Measurements from ENCODE around the gene RNF145.

RNF145 gene

GRCh38 chr5:159206818-159207217 lies 2.5 kb downstream of the RNF145 start:
- no peak overlapping the region for H3K4me3 ChIP-seq (ENCODE audit: low read depth, low read length)
- no peak overlapping the region for H3K9ac ChIP-seq (ENCODE audit: low read depth, low read length)
- H3K4me1 ChIP-seq (ENCODE audit: control insufficient read depth, insufficient read depth, low read length), result peaks cover 11% of the 10 kb centered on the region
- no peaks in the 10 kb centered on the region for H3K9me3 ChIP-seq (ENCODE audit: control insufficient read depth, insufficient read depth, low read length)
- no peaks in the 10 kb centered on the region for H3K36me3 ChIP-seq (ENCODE audit: control insufficient read depth, insufficient read depth, low read length)
- peaks cover 32% of the 10 kb centered on the region for H3K27me3 ChIP-seq (ENCODE audit: control insufficient read depth, insufficient read depth, low read length)

DNA sequence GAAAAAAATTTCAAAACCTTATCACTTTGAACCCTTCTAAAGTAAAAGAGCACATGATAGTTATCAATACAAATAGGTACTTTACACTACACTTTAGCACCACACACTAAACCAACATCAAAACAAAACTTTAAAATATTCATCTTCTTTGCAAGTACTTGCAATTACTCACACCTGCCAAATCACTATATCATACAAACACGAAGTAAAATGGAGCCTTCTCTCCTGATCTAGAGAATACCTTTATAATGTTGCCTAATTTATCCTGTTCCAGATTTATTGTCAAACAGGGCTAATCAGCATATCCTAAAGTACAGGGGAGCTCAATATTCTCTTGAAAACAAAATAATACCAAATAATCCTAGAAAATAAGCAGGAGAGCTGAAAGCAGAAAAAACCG lies 3.0 kb downstream of the RNF145 start:
- Histone ChIP-seq H3K4me3 (ENCODE audit: low read depth, low read length) (no peak overlapping the region), H3K4me1 (ENCODE audit: control insufficient read depth, insufficient read depth, low read length) (peaks cover 8% of the 10 kb centered on the region), H3K9ac (ENCODE audit: low read depth, low read length) (no peak overlapping the region)

GRCh38 chr5:159203351-159203750 lies 6.0 kb downstream of the RNF145 start:
- Histone ChIP-seq H3K27me3 (ENCODE audit: control insufficient read depth, insufficient read depth, low read length) (peaks cover 12% of the 10 kb centered on the region), H3K9me3 (ENCODE audit: control insufficient read depth, insufficient read depth, low read length) (no peaks in the 10 kb centered on the region), H3K36me3 (ENCODE audit: control insufficient read depth, insufficient read depth, low read length) (no peaks in the 10 kb centered on the region), H3K4me3 (ENCODE audit: low read depth, low read length) (no peak overlapping the region), H3K4me1 (ENCODE audit: control insufficient read depth, insufficient read depth, low read length) (peaks cover 3% of the 10 kb centered on the region), H3K9ac (ENCODE audit: low read depth, low read length) (no peak overlapping the region)

More for the DNA sequence above, 3.0 kb downstream of the RNF145 start:
- Histone ChIP-seq H3K27me3 (ENCODE audit: control insufficient read depth, insufficient read depth, low read length) (peaks cover 28% of the 10 kb centered on the region), H3K9me3 (ENCODE audit: control insufficient read depth, insufficient read depth, low read length) (no peaks in the 10 kb centered on the region), H3K36me3 (ENCODE audit: control insufficient read depth, insufficient read depth, low read length) (no peaks in the 10 kb centered on the region)

DNA sequence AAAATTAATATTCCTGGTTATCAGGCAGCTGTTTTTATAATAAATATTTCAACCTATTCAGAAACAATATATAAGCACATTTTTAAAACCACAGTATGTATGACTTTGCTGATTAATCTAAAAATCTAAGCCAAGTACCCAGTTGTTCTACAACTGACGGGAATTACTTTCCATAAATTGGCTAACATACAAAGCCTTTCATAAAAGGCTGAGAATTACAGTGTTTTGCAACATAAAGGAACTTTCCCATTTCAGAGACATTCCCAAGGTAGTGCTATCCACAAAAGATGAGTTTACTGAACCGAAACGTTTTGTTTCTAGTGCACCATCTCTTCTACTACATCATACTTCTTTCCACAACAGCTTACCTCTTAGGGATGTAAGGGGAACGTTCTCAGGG lies 7.2 kb downstream of the RNF145 start:
- Histone ChIP-seq H3K36me3 (ENCODE audit: control insufficient read depth, insufficient read depth, low read length) (no peaks in the 10 kb centered on the region), H3K9me3 (ENCODE audit: control insufficient read depth, insufficient read depth, low read length) (no peaks in the 10 kb centered on the region), H3K27me3 (ENCODE audit: control insufficient read depth, insufficient read depth, low read length) (peaks cover 3% of the 10 kb centered on the region), H3K9ac (ENCODE audit: low read depth, low read length) (no peak overlapping the region), H3K4me3 (ENCODE audit: low read depth, low read length) (no peak overlapping the region), H3K4me1 (ENCODE audit: control insufficient read depth, insufficient read depth, low read length) (peaks cover 3% of the 10 kb centered on the region)

DNA sequence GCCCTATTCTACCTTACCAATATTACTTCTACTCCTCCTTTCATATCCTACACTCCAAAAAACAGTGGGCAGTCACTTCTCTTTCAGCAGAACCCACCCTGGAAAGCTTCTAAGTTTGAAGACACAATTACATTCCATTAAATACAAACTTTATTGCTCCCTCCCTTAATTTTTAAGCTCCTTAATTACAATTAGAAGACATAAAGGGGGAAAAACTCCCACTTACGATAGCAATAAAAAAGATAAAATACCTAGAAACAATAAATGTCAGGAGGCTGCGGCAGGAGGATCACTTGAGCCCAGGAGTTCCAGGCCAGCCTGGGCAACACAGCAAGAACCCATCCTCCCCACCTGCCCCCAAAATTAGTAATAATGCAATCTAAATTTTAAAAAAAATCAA lies 9.6 kb downstream of the RNF145 start:
- no peaks in the 10 kb centered on the region for H3K27me3 ChIP-seq (ENCODE audit: control insufficient read depth, insufficient read depth, low read length)
- no peaks in the 10 kb centered on the region for H3K36me3 ChIP-seq (ENCODE audit: control insufficient read depth, insufficient read depth, low read length)
- no peak overlapping the region for H3K9ac ChIP-seq (ENCODE audit: low read depth, low read length)
- H3K4me1 ChIP-seq (ENCODE audit: control insufficient read depth, insufficient read depth, low read length), result peaks cover 3% of the 10 kb centered on the region
- H3K9me3 ChIP-seq (ENCODE audit: control insufficient read depth, insufficient read depth, low read length), result no peaks in the 10 kb centered on the region
- H3K4me3 ChIP-seq (ENCODE audit: low read depth, low read length), result no peak overlapping the region

DNA sequence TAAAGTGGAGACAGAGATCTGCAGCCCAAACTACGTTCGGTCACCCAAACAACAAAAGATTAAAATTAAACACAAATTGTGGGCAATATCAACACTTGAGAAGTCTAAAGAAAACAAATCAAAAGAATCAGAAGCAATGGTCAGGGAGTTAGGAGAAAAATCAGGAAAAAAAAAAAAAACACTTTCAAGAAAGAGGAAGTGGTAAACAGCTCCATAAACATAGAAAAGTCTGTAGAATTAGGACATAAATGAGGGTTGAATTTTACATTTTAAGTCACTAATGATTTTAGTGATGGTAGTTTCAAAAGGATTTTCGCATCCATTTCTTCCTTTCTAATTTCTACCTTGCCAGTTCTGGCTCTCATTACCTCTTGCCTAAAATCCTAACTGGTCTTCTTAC lies 10.1 kb downstream of the RNF145 start:
- Histone ChIP-seq H3K36me3 (ENCODE audit: control insufficient read depth, insufficient read depth, low read length) (no peaks in the 10 kb centered on the region), H3K4me1 (ENCODE audit: control insufficient read depth, insufficient read depth, low read length) (peaks cover 3% of the 10 kb centered on the region), H3K27me3 (ENCODE audit: control insufficient read depth, insufficient read depth, low read length) (no peaks in the 10 kb centered on the region), H3K9me3 (ENCODE audit: control insufficient read depth, insufficient read depth, low read length) (no peaks in the 10 kb centered on the region), H3K9ac (ENCODE audit: low read depth, low read length) (no peak overlapping the region), H3K4me3 (ENCODE audit: low read depth, low read length) (no peak overlapping the region)

- Histone ChIP-seq H3K36me3 (ENCODE audit: control insufficient read depth, insufficient read depth, low read length) (no peaks in the 10 kb centered on the region), H3K4me3 (ENCODE audit: low read depth, low read length) (no peak overlapping the region), H3K27me3 (ENCODE audit: control insufficient read depth, insufficient read depth, low read length) (no peaks in the 10 kb centered on the region), H3K9me3 (ENCODE audit: control insufficient read depth, insufficient read depth, low read length) (no peaks in the 10 kb centered on the region), H3K9ac (ENCODE audit: low read depth, low read length) (no peak overlapping the region), H3K4me1 (ENCODE audit: control insufficient read depth, insufficient read depth, low read length) (peaks cover 3% of the 10 kb centered on the region)
Observed at GRCh38 chr5:159198063-159199036, 11.0 kb downstream of the RNF145 start.

DNA sequence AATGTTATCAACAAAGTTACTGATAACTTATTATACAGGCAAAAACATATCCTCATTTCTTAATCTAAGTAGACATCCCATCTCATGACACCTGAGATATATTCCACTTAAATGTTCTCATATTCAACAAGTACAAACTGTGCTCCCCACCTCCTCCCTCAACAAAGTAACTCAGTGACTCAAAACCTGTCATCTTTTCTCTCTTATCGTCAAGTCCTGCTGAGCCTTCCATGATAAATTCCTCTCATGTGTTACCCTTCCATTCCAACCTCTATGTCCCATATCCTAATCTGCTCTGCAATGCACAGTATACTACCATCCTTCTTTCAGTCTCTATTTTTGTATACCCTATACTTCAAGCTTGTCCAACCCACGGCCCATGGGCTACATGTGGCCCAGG lies 13.6 kb downstream of the RNF145 start:
- H3K4me1 ChIP-seq (ENCODE audit: control insufficient read depth, insufficient read depth, low read length), result no peaks in the 10 kb centered on the region
- no peaks in the 10 kb centered on the region for H3K9me3 ChIP-seq (ENCODE audit: control insufficient read depth, insufficient read depth, low read length)
- no peaks in the 10 kb centered on the region for H3K36me3 ChIP-seq (ENCODE audit: control insufficient read depth, insufficient read depth, low read length)
- H3K4me3 ChIP-seq (ENCODE audit: low read depth, low read length), result no peak overlapping the region
- no peak overlapping the region for H3K9ac ChIP-seq (ENCODE audit: low read depth, low read length)
- no peaks in the 10 kb centered on the region for H3K27me3 ChIP-seq (ENCODE audit: control insufficient read depth, insufficient read depth, low read length)

DNA sequence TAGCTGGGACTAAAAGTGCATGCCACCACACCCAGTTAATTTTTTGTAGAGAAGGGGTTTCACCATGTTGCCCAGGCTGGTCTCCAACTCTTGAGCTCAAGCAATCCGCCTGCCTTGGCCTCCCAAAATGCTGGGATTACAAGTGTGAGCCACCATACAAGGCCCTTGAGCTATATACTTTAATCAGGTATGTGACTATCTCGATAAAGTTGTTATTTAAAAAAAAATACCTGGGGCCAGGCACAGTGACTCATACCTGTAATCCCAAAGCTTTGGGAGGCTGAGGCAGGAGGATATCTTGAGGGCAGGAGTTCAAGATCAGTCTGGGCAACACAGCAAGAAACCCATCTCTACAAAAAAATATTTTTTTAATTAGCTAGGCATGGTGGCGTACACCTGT lies 19.2 kb downstream of the RNF145 start:
- H3K27me3 ChIP-seq (ENCODE audit: control insufficient read depth, insufficient read depth, low read length), result no peaks in the 10 kb centered on the region
- H3K36me3 ChIP-seq (ENCODE audit: control insufficient read depth, insufficient read depth, low read length), result no peaks in the 10 kb centered on the region
- no peak overlapping the region for H3K4me3 ChIP-seq (ENCODE audit: low read depth, low read length)
- H3K9ac ChIP-seq (ENCODE audit: low read depth, low read length), result no peak overlapping the region
- H3K4me1 ChIP-seq (ENCODE audit: control insufficient read depth, insufficient read depth, low read length), result no peaks in the 10 kb centered on the region
- no peaks in the 10 kb centered on the region for H3K9me3 ChIP-seq (ENCODE audit: control insufficient read depth, insufficient read depth, low read length)

DNA sequence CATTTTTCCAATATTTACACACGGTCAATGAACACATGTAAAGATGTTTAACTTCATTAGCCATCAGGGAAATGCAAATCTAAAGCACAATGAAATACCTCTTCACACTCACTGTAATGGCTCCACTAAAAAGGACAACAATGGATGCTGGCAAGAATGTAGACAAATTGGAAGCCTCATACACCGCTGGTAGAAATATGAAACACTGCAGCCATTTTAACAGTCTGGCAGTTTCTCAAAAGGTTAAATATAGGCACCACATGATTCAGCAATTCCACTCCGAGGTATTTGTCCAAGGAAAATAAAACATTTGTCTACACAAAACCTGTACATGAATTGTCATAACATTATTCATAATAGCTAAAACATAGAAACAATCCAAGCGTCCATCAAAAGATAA lies 20.0 kb downstream of the RNF145 start:
- H3K4me3 ChIP-seq (ENCODE audit: low read depth, low read length), result no peak overlapping the region

DNA sequence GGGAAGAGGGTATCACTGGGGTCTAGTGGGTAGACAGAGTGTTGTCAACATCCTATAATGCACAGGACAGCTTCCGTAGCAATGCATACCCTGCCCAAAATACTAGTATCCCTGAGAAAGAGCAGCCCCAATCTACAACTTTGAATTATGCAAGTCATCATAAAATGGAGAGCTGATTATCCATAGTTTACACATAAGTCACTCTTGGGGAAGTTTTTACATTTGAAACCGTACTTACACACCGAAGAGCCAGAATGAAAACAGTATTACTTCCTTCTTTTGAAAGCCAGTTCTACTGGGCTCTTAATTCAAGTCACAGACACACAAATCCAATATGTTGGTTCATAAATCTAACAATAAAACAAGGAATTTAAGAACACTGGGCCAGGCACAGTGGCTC lies 21.6 kb downstream of the RNF145 start:
- no peaks in the 10 kb centered on the region for H3K9me3 ChIP-seq (ENCODE audit: control insufficient read depth, insufficient read depth, low read length)
- H3K27me3 ChIP-seq (ENCODE audit: control insufficient read depth, insufficient read depth, low read length), result no peaks in the 10 kb centered on the region
- H3K36me3 ChIP-seq (ENCODE audit: control insufficient read depth, insufficient read depth, low read length), result no peaks in the 10 kb centered on the region
- H3K9ac ChIP-seq (ENCODE audit: low read depth, low read length), result no peak overlapping the region
- no peak overlapping the region for H3K4me3 ChIP-seq (ENCODE audit: low read depth, low read length)
- no peaks in the 10 kb centered on the region for H3K4me1 ChIP-seq (ENCODE audit: control insufficient read depth, insufficient read depth, low read length)

More for the DNA sequence above, 20.0 kb downstream of the RNF145 start:
- no peaks in the 10 kb centered on the region for H3K27me3 ChIP-seq (ENCODE audit: control insufficient read depth, insufficient read depth, low read length)
- no peak overlapping the region for H3K9ac ChIP-seq (ENCODE audit: low read depth, low read length)
- no peaks in the 10 kb centered on the region for H3K4me1 ChIP-seq (ENCODE audit: control insufficient read depth, insufficient read depth, low read length)
- no peaks in the 10 kb centered on the region for H3K9me3 ChIP-seq (ENCODE audit: control insufficient read depth, insufficient read depth, low read length)
- H3K36me3 ChIP-seq (ENCODE audit: control insufficient read depth, insufficient read depth, low read length), result no peaks in the 10 kb centered on the region

DNA sequence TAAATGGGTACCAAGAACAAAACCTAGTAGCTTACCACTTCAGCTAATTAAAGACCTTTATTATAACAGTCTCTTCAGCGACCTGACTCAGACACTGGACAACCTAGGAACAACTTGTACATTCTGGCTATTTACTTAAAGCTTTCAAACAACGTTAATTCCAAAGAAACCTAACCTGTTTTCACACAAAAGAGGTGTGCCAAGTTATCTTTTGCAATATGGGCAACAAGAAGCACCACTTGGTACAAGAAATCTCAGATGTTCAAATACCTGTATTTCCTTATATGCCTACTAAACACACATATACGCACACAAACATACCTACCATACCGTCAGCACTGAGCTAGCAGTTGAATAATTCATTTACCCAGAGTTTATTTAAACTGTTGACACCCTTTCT lies 23.0 kb downstream of the RNF145 start:
- Histone ChIP-seq H3K27me3 (ENCODE audit: control insufficient read depth, insufficient read depth, low read length) (no peaks in the 10 kb centered on the region), H3K4me1 (ENCODE audit: control insufficient read depth, insufficient read depth, low read length) (no peaks in the 10 kb centered on the region), H3K36me3 (ENCODE audit: control insufficient read depth, insufficient read depth, low read length) (no peaks in the 10 kb centered on the region), H3K9me3 (ENCODE audit: control insufficient read depth, insufficient read depth, low read length) (no peaks in the 10 kb centered on the region), H3K4me3 (ENCODE audit: low read depth, low read length) (no peak overlapping the region), H3K9ac (ENCODE audit: low read depth, low read length) (no peak overlapping the region)
